ENCODE data around the gene MON2.
"Not testable (repeated sequence)": the region's sequence is repeated elsewhere in the genome, so short reads cannot be mapped to it uniquely, and the experiment has no call there.

The MON2 gene

DNA sequence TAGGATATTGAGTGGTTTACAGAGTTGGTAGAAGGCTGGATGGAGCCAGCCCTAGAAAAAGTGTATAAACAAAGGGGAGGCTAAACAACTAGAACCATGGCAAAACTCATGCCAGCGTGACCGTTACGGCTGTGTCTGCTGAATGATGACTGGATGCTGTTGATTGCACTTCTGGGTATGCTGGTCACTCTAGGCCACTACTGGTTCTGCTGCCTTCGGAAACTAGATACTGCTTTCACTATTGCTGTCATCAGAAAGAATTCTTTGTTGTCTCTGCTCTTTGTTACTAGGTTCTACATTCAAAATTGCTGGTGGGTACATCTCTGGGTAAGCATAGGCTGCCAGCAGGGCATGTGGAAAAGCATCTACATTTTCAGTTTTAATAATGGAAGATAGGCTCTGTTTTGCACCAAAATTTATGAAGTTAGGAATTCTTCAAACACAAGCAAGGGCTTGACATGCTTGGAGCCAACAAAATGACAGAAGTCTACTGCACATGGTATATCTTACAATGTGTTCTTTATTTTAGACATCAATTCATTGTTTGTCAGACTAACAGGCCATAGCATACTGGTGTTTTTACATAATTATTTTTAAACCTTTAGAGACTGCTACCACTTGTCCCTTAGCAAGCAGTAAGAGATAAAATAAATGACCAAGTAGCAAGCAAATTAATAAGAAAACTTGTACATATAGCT is 15.4 kb downstream of the MON2 start:
- no peak for DNase-seq (ENCODE audit: low read depth)

DNA sequence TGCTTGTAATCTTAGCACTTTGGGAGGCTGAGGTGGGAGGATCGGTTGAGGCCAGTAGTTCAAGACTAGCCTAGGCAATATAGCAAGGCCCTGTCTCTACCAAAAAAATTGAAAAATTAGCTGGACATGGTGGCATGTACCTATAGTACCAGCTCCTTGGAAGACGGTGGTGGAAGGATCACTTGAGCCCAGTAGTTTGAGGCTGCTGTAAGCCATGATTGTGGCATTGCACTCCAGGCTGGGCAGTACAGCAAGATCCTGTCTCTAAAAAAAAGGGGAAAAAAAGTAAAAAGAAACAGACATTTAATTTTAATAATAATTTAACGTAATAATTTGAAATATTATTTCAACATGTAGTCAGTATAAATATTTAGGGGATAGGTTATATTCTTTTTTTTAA is 16.1 kb downstream of the MON2 start:
- no peak for DNase-seq (ENCODE audit: low read depth)

DNA sequence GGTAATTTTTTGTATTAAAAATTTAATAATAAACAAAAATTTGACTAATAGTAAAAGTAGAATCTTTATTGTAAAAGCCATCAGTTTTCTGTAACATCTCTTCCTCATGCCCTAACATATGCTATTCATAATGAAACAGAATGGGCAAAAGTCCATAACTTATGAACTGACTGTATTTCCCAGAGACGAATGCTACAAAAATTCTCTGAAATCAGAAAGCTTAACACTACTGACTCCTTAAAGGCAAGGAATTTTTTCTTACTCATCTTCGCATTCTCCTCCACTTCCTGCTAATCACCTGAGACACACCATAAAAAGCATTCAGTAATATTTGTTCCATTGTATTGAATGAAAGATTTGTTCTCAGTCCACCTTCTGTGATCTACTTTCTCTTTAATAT is 17.6 kb downstream of the MON2 start:
- DNase-seq (ENCODE audit: low read depth), result no peak

DNA sequence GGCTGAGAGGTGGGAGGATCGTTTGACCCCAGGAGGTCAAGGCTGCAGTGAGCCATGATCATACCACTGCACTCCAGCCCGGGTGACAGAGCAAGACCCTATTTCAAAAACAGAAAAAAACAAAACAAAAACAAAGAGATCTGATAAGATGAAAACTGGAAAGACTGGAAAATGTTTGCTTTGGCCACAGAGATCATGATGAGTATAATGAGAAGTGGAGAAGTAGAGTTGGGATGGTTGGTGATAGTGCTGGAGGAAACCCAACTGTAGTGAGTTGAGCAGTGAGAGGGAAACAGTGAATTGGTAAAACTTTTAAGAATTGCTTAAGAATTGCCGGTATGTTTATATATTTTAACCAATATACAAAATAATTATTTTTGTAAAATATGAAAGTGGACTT is 39.2 kb downstream of the MON2 start:
- DNase-seq (ENCODE audit: low read depth), result no peak

DNA sequence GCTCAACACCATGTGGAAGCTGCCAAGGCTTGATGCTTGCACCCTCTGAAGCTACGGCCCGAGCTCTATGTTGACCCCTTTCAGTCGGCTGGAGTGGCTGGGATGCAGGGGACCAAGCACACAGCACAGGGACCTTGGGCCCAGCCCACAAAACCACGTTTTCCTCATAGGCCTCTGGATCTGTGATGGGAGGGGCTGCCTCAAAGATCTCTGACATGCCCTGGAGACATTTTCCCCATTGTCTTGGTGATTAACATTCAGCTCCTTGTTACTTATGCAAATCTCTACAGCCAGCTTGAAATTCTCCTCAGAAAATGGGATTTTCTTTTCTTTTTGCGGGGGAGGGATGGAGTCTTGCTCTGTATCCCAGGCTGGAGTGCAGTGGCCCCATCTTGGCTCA is 46.3 kb downstream of the MON2 start:
- DNase-seq (ENCODE audit: low read depth), result no peak

DNA sequence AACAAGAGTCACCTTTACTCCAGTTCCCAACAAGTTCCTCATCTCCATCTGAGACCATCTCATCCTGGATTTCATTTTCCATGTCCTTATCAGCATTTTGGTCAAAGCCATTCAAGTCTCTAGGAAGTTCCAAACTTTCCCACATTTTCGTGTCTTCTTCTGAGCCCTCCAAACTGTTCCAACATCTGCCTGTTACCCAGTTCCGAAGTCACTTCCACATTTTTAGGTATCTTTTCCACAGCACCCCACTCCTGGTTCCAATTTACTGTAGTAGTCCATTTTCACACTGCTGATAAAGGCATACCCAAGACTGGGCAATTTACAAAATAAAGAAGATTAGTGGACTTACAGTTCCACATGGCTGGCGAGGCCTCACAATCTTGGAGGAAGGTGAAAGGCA is 47.5 kb downstream of the MON2 start:
- not testable (repeated sequence) for DNase-seq (ENCODE audit: low read depth)

DNA sequence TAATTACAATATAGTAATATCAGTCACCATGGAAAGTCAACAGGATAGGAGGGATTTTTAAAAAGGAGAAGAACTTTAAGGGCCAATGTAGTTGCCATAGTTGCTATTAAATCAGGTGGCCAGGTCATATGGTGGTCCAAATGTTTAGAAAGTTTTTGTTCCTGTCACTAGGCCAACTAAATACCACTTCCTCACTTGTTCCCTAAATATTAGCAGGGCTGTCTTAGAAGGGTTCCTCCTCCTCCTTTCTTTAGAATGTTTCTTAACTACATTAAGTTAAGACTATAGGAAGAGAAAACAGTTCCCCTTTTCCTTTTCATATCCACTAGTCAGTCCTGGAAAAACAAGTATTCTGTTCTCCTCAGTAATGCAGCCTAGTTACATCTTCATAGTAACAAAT is 50.3 kb downstream of the MON2 start:
- DNase-seq (ENCODE audit: low read depth), result no peak

DNA sequence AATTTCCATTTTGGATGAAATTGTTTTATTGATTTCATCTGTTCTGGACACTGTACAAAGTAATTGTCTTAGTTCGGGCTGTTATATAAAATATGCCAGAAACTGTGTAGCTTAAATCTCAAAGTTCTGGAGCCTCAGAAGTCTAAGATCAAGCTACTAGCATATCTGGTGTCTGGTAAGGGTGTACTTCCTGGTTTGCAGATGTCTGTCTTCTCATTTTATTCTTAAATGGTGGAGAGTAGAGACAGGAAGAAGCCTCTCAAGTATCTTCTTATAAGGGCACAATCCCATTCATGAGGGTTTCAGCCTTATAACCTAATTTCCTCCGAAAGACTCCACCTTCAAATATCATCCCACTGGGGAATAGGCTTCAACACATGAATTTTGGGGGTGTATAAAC is 51.3 kb downstream of the MON2 start:
- DNase-seq (ENCODE audit: low read depth), result no peak

DNA sequence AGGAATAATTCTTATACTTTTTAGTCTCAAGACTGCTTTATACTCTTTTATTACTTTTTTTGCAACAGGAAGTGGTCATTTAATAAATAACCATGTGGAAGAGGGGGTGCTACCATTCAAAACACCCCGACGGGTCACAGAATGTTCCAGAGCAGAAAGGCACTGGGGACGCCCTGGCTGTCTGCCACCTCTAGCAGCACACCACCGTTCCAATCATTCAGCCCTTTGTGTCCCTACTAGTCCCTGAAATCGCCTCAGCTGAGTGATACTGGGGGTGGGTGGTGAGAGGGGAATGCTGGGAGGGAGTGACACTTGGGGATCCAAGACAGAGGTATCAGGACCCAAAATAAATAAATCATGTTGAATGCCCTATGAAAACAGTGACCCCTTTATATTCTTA is 52.4 kb downstream of the MON2 start:
- no peak for DNase-seq (ENCODE audit: low read depth)

DNA sequence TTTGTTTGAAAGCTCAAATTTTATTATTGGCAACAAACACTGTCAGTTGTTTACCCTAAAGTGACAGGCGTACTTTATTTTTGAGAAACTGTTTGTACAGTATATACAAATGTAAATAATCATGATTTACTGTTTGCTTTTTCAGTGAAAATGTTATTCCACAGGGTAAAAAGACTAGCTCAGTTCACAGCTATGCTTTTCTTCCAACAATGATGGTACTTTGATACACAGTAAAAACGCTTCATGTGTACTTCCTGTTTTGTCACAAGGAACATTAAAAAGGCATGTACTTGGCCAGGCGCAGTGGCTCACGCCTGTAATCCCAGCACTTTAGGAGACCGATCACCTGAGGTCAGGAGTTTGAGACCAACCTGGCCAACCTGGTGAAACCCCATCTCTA is 53.7 kb downstream of the MON2 start:
- no peak for DNase-seq (ENCODE audit: low read depth)

DNA sequence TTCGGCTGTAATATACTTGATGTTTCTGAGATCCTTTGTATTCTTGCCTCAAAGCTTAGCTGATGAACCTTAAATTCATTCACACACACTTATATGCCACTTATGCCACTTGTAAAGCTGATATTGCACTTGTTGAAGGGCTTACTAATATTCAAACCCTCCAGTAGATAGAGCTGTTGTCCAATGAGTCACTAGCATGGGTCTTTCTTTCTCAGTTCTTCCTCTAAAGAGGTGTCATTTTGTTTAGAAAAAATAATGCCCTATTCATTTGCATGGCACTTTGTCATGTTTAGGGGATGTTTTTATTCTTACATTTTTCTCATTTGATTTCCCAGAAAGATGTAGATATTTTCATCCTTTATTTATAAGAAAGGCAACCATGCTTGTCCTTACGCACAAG is 56.4 kb downstream of the MON2 start:
- no peak for DNase-seq (ENCODE audit: low read depth)

DNA sequence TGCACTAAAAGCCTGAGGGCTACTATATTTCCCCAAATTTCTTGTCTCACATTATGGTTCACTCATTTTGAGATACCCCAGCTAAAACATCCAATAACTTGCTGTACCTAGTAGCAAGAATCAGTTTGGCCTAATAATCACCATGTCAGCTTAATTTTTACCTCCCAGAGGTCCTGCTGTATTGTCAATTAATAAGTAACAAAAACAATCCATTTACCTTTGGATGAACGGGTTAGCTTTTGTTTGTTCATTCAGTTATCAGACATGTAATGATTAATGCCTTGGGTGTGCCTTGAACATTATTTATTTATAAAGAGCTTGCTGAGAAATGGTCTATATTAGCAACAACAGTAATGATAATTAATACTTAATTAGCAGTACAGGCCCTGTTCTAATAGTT is 57.0 kb downstream of the MON2 start:
- no peak for DNase-seq (ENCODE audit: low read depth)

DNA sequence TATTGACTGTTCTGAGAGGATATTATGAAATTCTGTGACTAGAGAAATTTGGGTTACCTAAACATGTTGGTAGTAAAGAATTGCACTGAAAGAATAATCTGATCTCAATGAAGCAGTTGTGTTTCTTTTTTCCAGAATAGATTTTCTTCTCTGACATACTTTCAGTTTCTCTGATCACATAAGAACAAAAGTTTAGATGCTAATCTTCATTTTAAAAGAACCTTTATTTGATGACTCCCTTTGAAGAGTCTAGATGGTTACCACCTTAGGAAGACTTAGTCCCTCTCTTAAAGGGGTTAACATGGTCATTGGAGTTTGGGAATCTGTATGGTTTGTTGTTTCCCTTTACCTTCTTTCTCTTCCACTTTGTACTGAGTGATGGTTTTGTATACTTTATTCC is 58.6 kb downstream of the MON2 start:
- DNase-seq (ENCODE audit: low read depth), result no peak

DNA sequence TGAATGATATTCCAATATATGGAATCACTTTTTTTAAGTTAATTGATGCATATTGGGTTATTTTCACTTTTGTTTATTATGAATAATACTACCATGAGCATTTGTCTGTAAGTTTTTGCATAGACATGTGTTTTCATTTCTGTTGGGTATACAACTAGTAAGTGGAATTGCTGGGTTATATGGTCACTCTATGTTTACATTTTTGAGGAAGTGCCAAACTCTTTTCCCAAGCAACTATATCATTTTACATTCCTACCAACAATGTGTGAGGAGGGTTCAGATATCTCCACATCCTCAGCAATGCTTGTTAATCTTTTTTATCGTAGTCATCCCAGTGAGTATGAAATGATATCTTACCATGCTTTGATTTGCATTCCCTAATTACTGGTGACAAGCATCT is 64.0 kb downstream of the MON2 start:
- peak; percentile 14 for DNase-seq (ENCODE audit: low read depth)

DNA sequence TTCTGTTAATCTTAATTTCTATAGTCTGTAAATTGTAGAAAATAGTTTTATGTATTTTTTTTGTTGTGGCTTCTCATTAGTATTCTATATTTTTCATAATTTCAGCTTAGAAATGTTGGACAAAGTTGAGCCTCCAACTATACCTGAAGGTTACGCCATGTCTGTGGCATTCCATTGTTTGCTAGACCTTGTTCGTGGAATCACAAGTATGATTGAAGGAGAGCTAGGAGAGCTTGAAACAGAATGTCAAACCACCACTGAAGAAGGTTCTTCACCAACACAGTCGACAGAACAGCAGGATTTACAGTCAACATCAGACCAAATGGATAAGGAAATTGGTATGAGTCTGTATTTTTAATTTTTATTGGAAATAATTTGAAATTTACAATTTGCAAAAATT is 65.7 kb downstream of the MON2 start:
- DNase-seq (ENCODE audit: low read depth), result no peak

DNA sequence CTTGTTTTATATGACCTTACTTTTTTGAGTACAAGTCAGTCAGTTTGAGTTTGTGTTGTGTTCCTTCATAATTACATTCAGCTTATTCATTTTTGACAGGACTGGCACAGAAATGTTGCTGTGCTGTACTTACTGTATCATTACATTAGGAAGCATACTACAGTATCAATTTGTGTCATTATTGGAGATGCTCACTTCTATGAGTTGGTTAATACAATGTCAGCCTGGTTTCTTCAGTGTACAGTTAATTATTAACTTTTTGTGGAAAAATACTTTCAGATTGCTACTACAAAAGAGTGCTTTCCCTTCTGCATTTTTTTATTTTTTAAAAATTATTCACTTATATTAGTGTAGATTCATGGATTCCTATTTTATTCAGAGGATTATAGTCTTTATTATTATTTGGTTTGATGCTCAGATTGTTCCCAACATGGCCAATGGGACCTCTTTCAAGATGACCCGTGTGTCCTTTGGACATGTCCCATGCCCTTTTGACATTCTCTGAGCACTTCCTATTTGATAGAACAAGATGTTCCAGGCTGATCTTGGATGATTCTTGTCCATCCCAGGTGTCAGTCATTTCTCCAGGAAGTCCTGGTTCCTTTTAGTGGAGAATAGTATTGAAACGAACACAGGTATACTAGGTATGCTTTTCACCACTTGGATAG is 66.6 kb downstream of the MON2 start:
- no peak for DNase-seq (ENCODE audit: low read depth)

DNA sequence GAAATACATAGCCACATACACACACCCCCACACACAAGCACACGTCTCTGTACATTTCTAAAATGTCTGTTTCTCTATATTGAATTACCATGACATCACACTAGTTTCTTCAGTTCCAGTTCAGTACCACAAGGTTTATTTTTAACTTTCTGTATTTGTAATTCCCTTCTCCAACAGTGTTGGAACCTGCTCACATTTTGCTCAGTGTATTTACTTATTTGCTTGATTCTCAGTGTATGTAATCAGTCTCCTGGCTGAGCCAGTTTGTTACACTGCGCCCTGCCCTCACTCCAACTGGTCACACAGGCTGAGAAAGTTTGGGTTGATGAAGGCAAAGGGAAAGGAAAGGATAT is 67.1 kb downstream of the MON2 start:
- no peak for DNase-seq (ENCODE audit: low read depth)

DNA sequence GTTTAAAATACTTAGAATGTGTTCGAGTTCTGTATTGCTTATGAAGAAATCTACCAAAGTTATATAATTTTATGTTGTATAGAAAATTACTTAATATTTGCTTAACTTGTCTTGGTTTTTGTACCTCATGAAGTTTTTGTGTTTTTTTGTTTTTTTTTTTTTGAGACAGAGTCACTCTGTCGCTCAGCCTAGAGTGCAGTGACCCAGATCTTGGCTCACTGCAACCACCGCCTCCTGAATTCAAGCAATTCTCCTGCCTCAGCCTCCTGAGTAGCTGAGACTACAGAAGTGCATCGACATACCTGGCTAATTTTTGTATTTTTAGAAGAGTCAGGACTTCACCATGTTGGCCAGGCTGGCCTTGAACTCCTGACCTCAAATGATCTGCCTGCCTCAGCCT is 69.9 kb downstream of the MON2 start:
- no peak for DNase-seq (ENCODE audit: low read depth)

DNA sequence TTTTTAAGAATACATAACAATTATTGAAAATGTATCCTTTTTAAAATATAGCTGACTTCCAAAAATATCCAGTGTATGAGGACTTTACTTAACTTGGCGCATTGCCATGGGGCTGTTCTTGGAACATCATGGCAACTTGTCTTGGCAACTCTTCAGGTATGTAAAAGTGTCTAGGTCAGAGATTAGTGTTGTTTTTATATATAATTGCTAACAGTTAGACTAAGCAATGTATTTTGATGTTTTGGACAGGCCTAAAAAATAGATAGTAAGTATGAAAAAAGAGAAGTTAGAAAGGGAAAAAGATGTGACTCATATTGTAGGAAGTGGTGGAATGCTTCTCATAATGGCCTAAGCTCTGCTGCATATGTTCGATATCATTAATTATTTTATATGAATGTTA is 70.9 kb downstream of the MON2 start:
- peak; percentile 34 for DNase-seq (ENCODE audit: low read depth)

DNA sequence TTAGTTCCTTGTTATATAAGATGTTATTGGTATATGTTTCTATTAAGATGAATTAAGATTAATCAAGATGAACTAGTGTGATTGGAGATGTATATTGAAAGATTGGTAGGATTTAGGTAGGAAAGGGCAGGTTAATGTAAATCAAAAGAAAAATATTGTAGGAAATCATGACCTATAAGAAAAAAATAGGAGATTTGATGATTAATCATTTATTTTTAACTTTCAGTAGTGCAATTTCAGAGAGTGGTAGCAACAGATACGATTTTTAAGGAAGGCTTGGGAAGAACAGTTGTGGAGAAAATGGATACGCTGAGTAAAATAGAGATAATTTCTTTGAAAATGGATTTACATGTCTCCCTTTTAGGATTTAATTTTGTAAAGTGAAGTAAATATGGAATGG is 73.7 kb downstream of the MON2 start:
- no peak for DNase-seq (ENCODE audit: low read depth)

DNA sequence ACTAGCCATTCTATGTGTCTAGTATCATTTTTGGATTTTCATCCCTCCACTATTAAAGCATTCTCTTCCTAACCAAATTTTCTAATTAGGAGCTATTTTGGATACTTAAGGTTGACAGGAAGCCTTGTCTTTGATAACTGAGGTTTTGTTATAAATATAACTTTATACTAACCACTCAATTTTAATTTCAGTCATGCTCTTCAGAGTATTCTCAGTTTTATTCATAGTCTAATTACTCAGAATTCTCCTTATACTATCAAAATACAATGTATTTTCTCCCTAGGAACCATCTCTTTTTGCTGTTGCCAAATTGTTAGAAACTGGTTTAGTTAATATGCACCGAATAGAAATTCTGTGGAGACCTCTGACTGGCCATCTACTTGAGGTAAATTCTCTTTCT is 76.2 kb downstream of the MON2 start:
- DNase-seq (ENCODE audit: low read depth), result no peak

DNA sequence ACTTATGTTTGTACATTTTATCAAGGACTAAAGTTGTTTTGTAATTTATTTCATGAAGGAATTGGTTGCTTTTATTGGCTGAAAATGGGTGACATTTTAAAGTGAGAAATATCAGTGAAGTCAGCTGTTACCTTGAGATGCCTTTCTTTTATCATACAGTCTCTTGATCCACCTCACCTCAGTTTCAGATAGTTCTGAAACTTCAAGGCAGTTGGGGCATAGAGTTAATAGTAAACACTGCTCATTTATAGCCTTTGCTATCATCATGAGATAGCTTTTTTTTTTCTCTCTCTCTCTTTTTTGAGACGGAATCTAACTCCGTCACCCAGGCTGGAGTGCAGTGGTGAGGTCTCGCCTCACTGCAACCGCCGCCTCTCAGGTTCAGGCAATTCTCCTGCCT is 76.7 kb downstream of the MON2 start:
- DNase-seq (ENCODE audit: low read depth), result no peak

DNA sequence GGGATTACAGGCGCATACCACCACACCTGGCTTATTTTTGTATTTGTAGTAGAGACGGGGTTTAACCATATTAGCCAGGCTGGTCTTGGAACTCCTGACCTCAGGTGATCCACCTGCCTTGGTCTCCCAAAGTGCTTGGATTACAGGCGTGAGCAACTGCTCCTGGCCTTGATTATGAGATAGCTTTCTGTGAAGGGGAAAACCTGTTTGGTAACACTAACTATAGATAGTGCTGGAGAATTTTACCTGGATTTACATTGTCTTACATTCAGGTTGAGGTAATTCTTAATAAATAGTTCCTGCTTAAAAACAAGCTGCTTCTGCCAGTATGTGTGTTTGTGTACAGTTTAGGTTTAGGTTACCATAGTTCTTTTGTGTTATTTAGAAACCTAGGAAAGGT is 77.1 kb downstream of the MON2 start:
- no peak for DNase-seq (ENCODE audit: low read depth)

DNA sequence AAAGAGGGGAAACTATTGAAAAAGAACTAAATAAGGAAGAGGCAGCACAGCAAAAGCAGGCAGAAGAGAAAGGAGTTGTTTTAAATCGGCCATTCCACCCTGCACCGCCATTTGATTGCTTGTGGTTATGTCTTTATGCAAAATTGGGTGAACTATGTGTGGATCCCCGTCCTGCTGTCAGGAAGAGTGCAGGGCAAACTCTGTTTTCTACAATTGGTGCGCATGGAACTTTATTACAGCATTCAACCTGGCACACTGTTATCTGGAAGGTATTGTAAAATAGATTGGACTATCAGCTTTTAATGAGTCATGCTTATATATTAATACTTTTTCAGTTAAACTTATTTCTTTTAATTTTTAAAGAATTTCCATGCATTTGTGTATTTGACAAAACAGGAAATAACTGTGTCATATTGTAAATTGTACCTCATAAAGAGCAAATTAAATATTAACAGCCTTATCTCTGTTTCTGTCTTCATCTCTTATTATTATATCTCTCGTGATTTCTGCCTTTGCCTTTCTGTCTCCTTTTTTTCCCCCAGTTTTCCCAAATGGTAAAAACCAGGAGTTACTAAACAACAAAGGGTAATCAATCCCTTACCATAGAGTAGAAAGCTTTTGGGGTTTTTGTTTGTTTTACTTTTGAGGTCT is 86.4 kb downstream of the MON2 start:
- no peak for DNase-seq (ENCODE audit: low read depth)
